Thyroid gland (tissue), 4 donors: ENCODE measurements around the gene KRT73.

Source experiments
- POLR2A ChIP-seq, 2 donors: fragments of 450-650 bp; IDR thresholded peaks; one replicate each; pipeline ENCODE4 v1.6.1; 2017; ENCODE audit warnings: antibody characterized with exemption in 2 of 2, mild to moderate bottlenecking in 2 of 2, moderate library complexity in 1 of 2
- TF ChIP-seq, protein P1 (sequence below), 6 experiments: fragments of 200-600 bp in 3 of 6; fragments of 450-650 bp in 3 of 6; sonication (generic) in 3 of 6; IDR thresholded peaks; one replicate each; pipeline ENCODE4 v1.5.1; 2016 to 2019; ENCODE audit warnings: antibody characterized with exemption in 6 of 6, mild to moderate bottlenecking in 2 of 6, inconsistent platforms in 1 of 6, moderate library complexity in 1 of 6

DNA sequence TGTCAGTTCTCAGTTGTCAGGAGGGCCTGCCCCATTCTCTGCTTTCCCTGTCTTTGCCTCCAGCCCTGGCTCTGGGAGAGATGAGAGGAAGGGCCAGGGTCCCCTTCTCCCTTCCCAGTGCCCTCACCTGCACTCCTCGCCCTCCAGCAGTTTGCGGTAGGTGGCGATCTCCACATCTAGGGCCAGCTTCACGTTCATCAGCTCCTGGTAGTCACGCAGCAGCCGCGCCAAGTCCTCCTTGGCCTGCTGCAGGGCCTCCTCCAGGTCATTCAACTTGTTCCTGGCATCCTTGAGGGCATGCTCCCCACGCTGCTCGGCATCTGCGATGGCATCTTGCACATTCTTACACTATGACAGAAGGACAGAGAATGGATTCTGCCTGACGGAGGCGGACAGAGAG lies 28.3 kb upstream of the KRT73 start:
- TF ChIP-seq, protein P1, sequence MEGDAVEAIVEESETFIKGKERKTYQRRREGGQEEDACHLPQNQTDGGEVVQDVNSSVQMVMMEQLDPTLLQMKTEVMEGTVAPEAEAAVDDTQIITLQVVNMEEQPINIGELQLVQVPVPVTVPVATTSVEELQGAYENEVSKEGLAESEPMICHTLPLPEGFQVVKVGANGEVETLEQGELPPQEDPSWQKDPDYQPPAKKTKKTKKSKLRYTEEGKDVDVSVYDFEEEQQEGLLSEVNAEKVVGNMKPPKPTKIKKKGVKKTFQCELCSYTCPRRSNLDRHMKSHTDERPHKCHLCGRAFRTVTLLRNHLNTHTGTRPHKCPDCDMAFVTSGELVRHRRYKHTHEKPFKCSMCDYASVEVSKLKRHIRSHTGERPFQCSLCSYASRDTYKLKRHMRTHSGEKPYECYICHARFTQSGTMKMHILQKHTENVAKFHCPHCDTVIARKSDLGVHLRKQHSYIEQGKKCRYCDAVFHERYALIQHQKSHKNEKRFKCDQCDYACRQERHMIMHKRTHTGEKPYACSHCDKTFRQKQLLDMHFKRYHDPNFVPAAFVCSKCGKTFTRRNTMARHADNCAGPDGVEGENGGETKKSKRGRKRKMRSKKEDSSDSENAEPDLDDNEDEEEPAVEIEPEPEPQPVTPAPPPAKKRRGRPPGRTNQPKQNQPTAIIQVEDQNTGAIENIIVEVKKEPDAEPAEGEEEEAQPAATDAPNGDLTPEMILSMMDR (IDR thresholded peaks at IDR 0.05): no peak
- TF ChIP-seq POLR2A (IDR thresholded peaks at IDR 0.05): no peak
